ENCODE data around the gene ZFYVE9. TPM values are rescaled to one million over a fixed set of nuclear protein-coding genes. Genes with fewer than 3 reads are reported as not detected.
"Not testable (repeated sequence)": the region's sequence is repeated elsewhere in the genome, so short reads cannot be mapped to it uniquely, and the experiment has no call there.

Gene ZFYVE9
- total RNA-seq, 1 experiment from 2014 or later = 18.0 TPM

- CTCF ChIA-PET = no interaction called here
- Histone ChIP-seq H3K27ac (ENCODE audit: low read length) (no peak overlapping the region), H3K9me3 (ENCODE audit: control insufficient read depth, insufficient read depth, low read depth, low read length) (no peaks in the 10 kb centered on the region), H3K4me1 (ENCODE audit: control insufficient read depth, insufficient read depth, low read length) (no peaks in the 10 kb centered on the region), H3K36me3 (ENCODE audit: control insufficient read depth, insufficient read depth, low read length) (no peaks in the 10 kb centered on the region), H3K4me3 (ENCODE audit: low read depth in 2 of 2, low read length in 2 of 2) (no peak overlapping the region), H3K27me3 (ENCODE audit: control insufficient read depth, insufficient read depth, low read length) (no peaks in the 10 kb centered on the region)
- ATAC-seq = no peak
- intact Hi-C loops (cut with micrococcal nuclease; ENCODE audit: unreplicated experiment) = no loop called here
- DNase-seq (ENCODE audit: low read depth, low spot score) = no peak
- in situ Hi-C loops (cut with HindIII; ENCODE audit: low pct_unique_long_range_greater_than_20kb, low sequenced_read_pairs) = no loop called here
- POLR2A ChIA-PET = no interaction called here
- no TSS peak for BruUV-seq (replicated peaks)
- no peak for TF ChIP-seq SIN3A (IDR thresholded peaks at IDR 0.05; ENCODE audit: borderline replicate concordance, insufficient read depth, low read depth, low read length)
- TF ChIP-seq POLR2AphosphoS5 (IDR thresholded peaks at IDR 0.05; ENCODE audit: low read depth, low read length) = no peak
- no peak for TF ChIP-seq CTCF (IDR thresholded peaks at IDR 0.05)
- no peak for TF ChIP-seq REST (IDR thresholded peaks at IDR 0.05; ENCODE audit: insufficient read depth in 1 of 2, low read depth in 2 of 2, low read length in 1 of 2)
- no peak for TF ChIP-seq TCF7L2 (IDR thresholded peaks at IDR 0.05; ENCODE audit: low read depth, low read length)
Measured at GRCh38 chr1:52166996-52167753, 25.3 kb downstream of the ZFYVE9 start.

GRCh38 chr1:52168373-52169080 is 26.6 kb downstream of the ZFYVE9 start:
- Histone ChIP-seq H3K27ac (ENCODE audit: low read length) (no peak overlapping the region), H3K9me3 (ENCODE audit: control insufficient read depth, insufficient read depth, low read depth, low read length) (no peaks in the 10 kb centered on the region), H3K4me1 (ENCODE audit: control insufficient read depth, insufficient read depth, low read length) (no peaks in the 10 kb centered on the region), H3K36me3 (ENCODE audit: control insufficient read depth, insufficient read depth, low read length) (no peaks in the 10 kb centered on the region), H3K27me3 (ENCODE audit: control insufficient read depth, insufficient read depth, low read length) (no peaks in the 10 kb centered on the region), H3K4me3 (ENCODE audit: low read depth in 2 of 2, low read length in 2 of 2) (no peak overlapping the region)
- TF ChIP-seq CTCF (IDR thresholded peaks at IDR 0.05) (no peak), POLR2AphosphoS5 (IDR thresholded peaks at IDR 0.05; ENCODE audit: low read depth, low read length) (no peak), TCF7L2 (IDR thresholded peaks at IDR 0.05; ENCODE audit: low read depth, low read length) (no peak), REST (IDR thresholded peaks at IDR 0.05; ENCODE audit: insufficient read depth in 1 of 2, low read depth in 2 of 2, low read length in 1 of 2) (no peak), SIN3A (IDR thresholded peaks at IDR 0.05; ENCODE audit: borderline replicate concordance, insufficient read depth, low read depth, low read length) (no peak)
- ChIA-PET CTCF (interaction anchor here (0.8 kb wide), 1 partner anchor 15 kb away, joined by 6 read pairs; no protein-coding TSS in a partner anchor), POLR2A (no interaction called here)
- BruUV-seq (replicated peaks) = no TSS peak
- DNase-seq (ENCODE audit: low read depth, low spot score) (no peak), ATAC-seq (no peak)
- intact Hi-C loops (cut with micrococcal nuclease; ENCODE audit: unreplicated experiment) (no loop called here), in situ Hi-C loops (cut with HindIII; ENCODE audit: low pct_unique_long_range_greater_than_20kb, low sequenced_read_pairs) (no loop called here)

- CTCF ChIA-PET; H3K9me3 ChIP-seq (ENCODE audit: control insufficient read depth, insufficient read depth, low read depth, low read length); H3K36me3 ChIP-seq (ENCODE audit: control insufficient read depth, insufficient read depth, low read length); H3K4me1 ChIP-seq (ENCODE audit: control insufficient read depth, insufficient read depth, low read length); H3K27me3 ChIP-seq (ENCODE audit: control insufficient read depth, insufficient read depth, low read length); BruUV-seq (replicated peaks); in situ Hi-C loops (cut with HindIII; ENCODE audit: low pct_unique_long_range_greater_than_20kb, low sequenced_read_pairs); POLR2A ChIA-PET; intact Hi-C loops (cut with micrococcal nuclease; ENCODE audit: unreplicated experiment); ATAC-seq; H3K27ac ChIP-seq (ENCODE audit: low read length); DNase-seq (ENCODE audit: low read depth, low spot score); H3K4me3 ChIP-seq (ENCODE audit: low read depth in 2 of 2, low read length in 2 of 2): not testable (repeated sequence)
Measured at GRCh38 chr1:52171149-52171548, 29.3 kb downstream of the ZFYVE9 start.
